Spleen (tissue), 7 donors: ENCODE results near the gene ITGAV.

Source experiments
- CTCF ChIP-seq, 11 experiments: fragments of 200-600 bp in 7 of 11; fragments of 450-650 bp in 4 of 11; sonication (generic) in 4 of 11; IDR thresholded peaks in 8 of 11; conservative IDR thresholded peaks in 3 of 11; 1 replicate in 7 of 11; 2 replicates in 4 of 11; pipeline versions ENCODE4 v1.4.0 to v1.8.0; 2016 to 2021; ENCODE audit warnings: antibody characterized with exemption in 11 of 11, inconsistent platforms in 4 of 11, mild to moderate bottlenecking in 1 of 11
- POLR2A ChIP-seq, 3 donors: fragments of 450-650 bp; IDR thresholded peaks; one replicate each; pipeline ENCODE4 v1.5.1; 2017; ENCODE audit warnings: antibody characterized with exemption in 3 of 3, mild to moderate bottlenecking in 1 of 3
- donor health status: DM: no; HTN: no; CAD: no; lungs with moderate emphysema.
- donor health status: DM: no; HTN: no; CAD: no.
- donor health status: DM: no; HTN: no; CAD: no.

GRCh38 chr2:186562209-186562578, 27.7 kb upstream of the ITGAV start:
- TF ChIP-seq CTCF (IDR thresholded peaks at IDR 0.05 in 8 of 11, conservative IDR thresholded peaks at IDR 0.05 in 3 of 11) (no peak), POLR2A (IDR thresholded peaks at IDR 0.05) (no peak)
